Natural killer cell (primary cell): ENCODE measurements around the gene EXOC4. TPM values are rescaled to one million over a fixed set of nuclear protein-coding genes. Genes with fewer than 3 reads are reported as not detected.

ENCODE experiments used
- ATAC-seq, 3 donors: fragments of 150-1000 bp in 2 of 3; fragments of 200-7000 bp in 1 of 3; cut with Tn5 transposase; 1 replicate in 1 of 3; 2 replicates in 2 of 3; pipeline ENCODE4 v1.10.0; 2021; ENCODE audit warnings: mild to moderate bottlenecking in 2 of 3, moderate library complexity in 2 of 3
- DNase-seq, 2 donors: peaks; one replicate each; pipeline versions ENCODE4 v3.0.0 to v3.0.0-alpha.2; 2013 to 2021; ENCODE audit warnings: mixed read lengths in 1 of 2
- H3K27ac ChIP-seq: one replicate; pipeline ENCODE4 v1.5.1; 2013; ENCODE audit warnings: mild to moderate bottlenecking, low read length
- H3K27me3 ChIP-seq: one replicate; pipeline ENCODE4 v1.6.1; 2013; ENCODE audit warnings: low read length; ENCODE audit not compliant: control insufficient read depth, insufficient read depth
- H3K36me3 ChIP-seq: one replicate; pipeline ENCODE4 v1.6.1; 2013; ENCODE audit warnings: low read length; ENCODE audit not compliant: control insufficient read depth, insufficient read depth
- H3K4me1 ChIP-seq: one replicate; pipeline ENCODE4 v1.6.1; 2013; ENCODE audit warnings: low read length; ENCODE audit not compliant: control insufficient read depth, insufficient read depth
- H3K4me3 ChIP-seq: one replicate; pipeline ENCODE4 v1.5.1; 2013; ENCODE audit warnings: low read length
- H3K9me3 ChIP-seq: one replicate; pipeline ENCODE4 v1.6.1; 2013; ENCODE audit warnings: low read length; ENCODE audit not compliant: control insufficient read depth, insufficient read depth
- H3K27ac Mint-ChIP-seq, 2 donors: one replicate each; pipeline ENCODE4 v1.8.0; 2022; ENCODE audit warnings: mild to moderate bottlenecking in 2 of 2, mixed read lengths in 2 of 2, moderate library complexity in 1 of 2
- H3K27me3 Mint-ChIP-seq, 2 donors: one replicate each; pipeline ENCODE4 v1.8.0; 2022; ENCODE audit warnings: low read depth in 2 of 2, mixed read lengths in 2 of 2
- H3K36me3 Mint-ChIP-seq: one replicate; pipeline ENCODE4 v1.8.0; 2022; ENCODE audit warnings: mixed read lengths
- H3K4me1 Mint-ChIP-seq, 2 donors: one replicate each; pipeline ENCODE4 v1.8.0; 2022; ENCODE audit warnings: mixed read lengths in 2 of 2
- H3K4me3 Mint-ChIP-seq: one replicate; pipeline ENCODE4 v1.8.0; 2022; ENCODE audit warnings: mild to moderate bottlenecking, moderate library complexity, mixed read lengths
- H3K9me3 Mint-ChIP-seq, 2 donors: one replicate each; pipeline ENCODE4 v1.8.0; 2022; ENCODE audit warnings: mixed read lengths in 2 of 2
- WGBS: methylation state at CpG from one replicate; pipeline ENCODE4 v1.1.7; 2013; ENCODE audit warnings: missing lambda C conversion rate; ENCODE audit not compliant: insufficient coverage; 5-methylcytosine and 5-hydroxymethylcytosine counted together
- intact Hi-C: fragments of 100-400 bp; cut with micrococcal nuclease; formaldehyde crosslinking; loops from one replicate; pipeline ENCODE4 v1.14.2; 2022
- total RNA-seq, 4 donors: library from RNA; stranded (reverse); fragments of 120-200 nt in 1 of 4; gene quantifications; one replicate each; pipeline versions ENCODE4 v1.2.3 to v1.2.4, GENCODE V29; 2013 to 2022
- TF ChIP-seq, protein P1 (sequence below): fragments of 200-600 bp; IDR thresholded peaks from one replicate; pipeline ENCODE4 v1.8.0; 2022; ENCODE audit warnings: antibody characterized with exemption

EXOC4 gene
- total RNA-seq, 3 donors from 2014 or later (not counting 1 experiment from before 2014, with no cell fraction given), result 105 to 148 (median 123) TPM

DNA sequence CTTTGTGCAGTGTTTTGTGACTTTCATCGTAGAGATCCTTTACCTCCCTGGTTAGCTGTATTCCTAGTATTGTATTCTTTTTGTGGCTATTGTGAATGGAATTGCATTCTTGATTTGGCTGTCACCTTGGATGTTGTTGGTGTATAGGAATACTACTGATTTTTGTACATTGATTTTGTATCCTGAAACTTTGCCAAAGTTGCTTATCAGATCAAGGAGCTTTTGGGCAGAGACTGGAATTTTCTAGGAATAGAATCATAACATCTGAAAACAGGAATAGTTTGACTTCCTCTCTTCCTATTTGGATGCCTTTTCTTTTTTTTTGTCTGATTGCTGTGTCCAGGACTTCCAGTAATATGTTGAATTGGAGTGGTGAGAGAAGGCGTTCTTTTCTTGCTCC, 590.5 kb downstream of the EXOC4 start:
- no peaks in the 10 kb centered on the region for H3K36me3 Mint-ChIP-seq
- H3K27me3 ChIP-seq, result no peaks in the 10 kb centered on the region
- no peaks in the 10 kb centered on the region for H3K27me3 Mint-ChIP-seq
- no peak overlapping the region for H3K27ac Mint-ChIP-seq
- WGBS, result 96% methylated on average over 2 of the region's 2 CpGs
- no peaks in the 10 kb centered on the region for H3K9me3 Mint-ChIP-seq
- no peak overlapping the region for H3K27ac ChIP-seq
- H3K4me3 Mint-ChIP-seq, result no peak overlapping the region
- DNase-seq (no peak), ATAC-seq (no peak)
- no peaks in the 10 kb centered on the region for H3K36me3 ChIP-seq
- H3K4me1 Mint-ChIP-seq, result peaks cover 10 to 14% of the 10 kb centered on the region in 2 donors
- no peaks in the 10 kb centered on the region for H3K4me1 ChIP-seq
- intact Hi-C loops, result no loop called here
- H3K4me3 ChIP-seq, result no peak overlapping the region
- no peaks in the 10 kb centered on the region for H3K9me3 ChIP-seq
- TF ChIP-seq, protein P1, sequence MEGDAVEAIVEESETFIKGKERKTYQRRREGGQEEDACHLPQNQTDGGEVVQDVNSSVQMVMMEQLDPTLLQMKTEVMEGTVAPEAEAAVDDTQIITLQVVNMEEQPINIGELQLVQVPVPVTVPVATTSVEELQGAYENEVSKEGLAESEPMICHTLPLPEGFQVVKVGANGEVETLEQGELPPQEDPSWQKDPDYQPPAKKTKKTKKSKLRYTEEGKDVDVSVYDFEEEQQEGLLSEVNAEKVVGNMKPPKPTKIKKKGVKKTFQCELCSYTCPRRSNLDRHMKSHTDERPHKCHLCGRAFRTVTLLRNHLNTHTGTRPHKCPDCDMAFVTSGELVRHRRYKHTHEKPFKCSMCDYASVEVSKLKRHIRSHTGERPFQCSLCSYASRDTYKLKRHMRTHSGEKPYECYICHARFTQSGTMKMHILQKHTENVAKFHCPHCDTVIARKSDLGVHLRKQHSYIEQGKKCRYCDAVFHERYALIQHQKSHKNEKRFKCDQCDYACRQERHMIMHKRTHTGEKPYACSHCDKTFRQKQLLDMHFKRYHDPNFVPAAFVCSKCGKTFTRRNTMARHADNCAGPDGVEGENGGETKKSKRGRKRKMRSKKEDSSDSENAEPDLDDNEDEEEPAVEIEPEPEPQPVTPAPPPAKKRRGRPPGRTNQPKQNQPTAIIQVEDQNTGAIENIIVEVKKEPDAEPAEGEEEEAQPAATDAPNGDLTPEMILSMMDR, result no peak

DNA sequence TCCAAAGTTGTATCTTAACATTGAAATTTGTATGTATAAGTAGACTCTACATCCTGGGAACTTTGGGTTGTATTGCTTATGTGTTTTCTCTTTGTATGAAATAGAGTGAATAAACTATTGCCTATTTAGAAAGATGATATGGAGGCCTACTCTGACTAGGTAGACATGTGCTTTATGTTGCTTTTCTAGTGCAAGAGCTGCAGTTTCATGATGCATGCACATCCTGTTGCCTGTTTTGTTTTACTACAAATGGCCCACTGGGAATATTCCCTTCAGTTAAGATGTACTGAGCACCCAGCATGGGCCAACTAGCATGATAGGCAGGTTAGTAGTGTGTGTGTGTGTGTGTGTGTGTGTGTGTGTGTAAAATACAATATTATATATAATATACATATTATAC, 592.1 kb downstream of the EXOC4 start:
- no peak for DNase-seq
- Histone ChIP-seq H3K27me3 (no peaks in the 10 kb centered on the region), H3K4me3 (no peak overlapping the region), H3K36me3 (no peaks in the 10 kb centered on the region), H3K27ac (no peak overlapping the region), H3K4me1 (no peaks in the 10 kb centered on the region), H3K9me3 (no peaks in the 10 kb centered on the region)
- no peak for ATAC-seq
- Mint-ChIP-seq H3K9me3 (no peaks in the 10 kb centered on the region), H3K36me3 (no peaks in the 10 kb centered on the region), H3K4me1 (peaks cover 10 to 13% of the 10 kb centered on the region in 2 donors), H3K27ac (no peak overlapping the region), H3K27me3 (no peaks in the 10 kb centered on the region), H3K4me3 (no peak overlapping the region)
- intact Hi-C loops, result no loop called here
- TF ChIP-seq, protein P1, result no peak

DNA sequence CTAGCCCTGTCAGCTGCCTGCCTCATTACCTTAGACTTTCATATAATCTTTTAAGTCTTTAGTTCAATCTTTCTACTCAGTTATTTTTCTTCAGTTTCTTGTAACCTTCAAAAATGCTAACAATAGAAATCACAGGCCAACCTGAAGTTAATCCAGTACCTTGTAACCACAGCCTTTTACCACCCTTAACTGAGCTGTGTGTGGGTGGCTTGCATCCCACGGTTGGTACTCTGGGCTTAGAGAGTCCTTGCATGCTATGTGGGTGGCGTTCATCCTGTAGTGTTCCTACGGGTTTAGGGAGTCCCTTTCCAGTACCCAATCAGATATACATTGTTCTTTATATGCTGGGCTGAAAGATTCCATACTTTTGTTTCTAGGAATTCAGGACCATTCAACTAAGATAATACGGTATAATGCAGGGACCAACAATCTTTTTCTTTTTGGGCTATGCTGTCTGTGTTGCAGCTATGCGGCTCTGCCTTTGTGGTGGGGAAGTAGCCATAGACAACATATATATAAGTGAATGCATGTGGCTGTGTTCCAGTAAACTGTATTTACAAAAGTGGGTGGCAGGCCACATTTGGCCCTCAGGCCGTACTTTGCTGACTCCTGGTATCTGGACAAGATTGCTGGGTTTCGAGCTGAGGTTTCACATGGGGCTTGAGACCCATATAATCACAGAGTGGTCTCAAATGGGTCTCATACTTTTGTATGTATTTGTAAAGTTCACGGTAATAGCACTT, 593.5 kb downstream of the EXOC4 start:
- Histone ChIP-seq H3K4me3 (no peak overlapping the region), H3K4me1 (no peaks in the 10 kb centered on the region), H3K36me3 (no peaks in the 10 kb centered on the region), H3K27ac (no peak overlapping the region), H3K9me3 (no peaks in the 10 kb centered on the region), H3K27me3 (no peaks in the 10 kb centered on the region)
- TF ChIP-seq, protein P1, result no peak
- WGBS, result 83% methylated on average over 7 of the region's 8 CpGs
- H3K36me3 Mint-ChIP-seq, result no peaks in the 10 kb centered on the region
- H3K4me3 Mint-ChIP-seq, result no peak overlapping the region
- no peaks in the 10 kb centered on the region for H3K9me3 Mint-ChIP-seq
- no peak overlapping the region for H3K27ac Mint-ChIP-seq
- ATAC-seq (no peak), DNase-seq (no peak)
- H3K27me3 Mint-ChIP-seq, result no peaks in the 10 kb centered on the region
- H3K4me1 Mint-ChIP-seq, result peaks cover 10% of the 10 kb centered on the region in 2 donors
- intact Hi-C loops, result no loop called here
